Measurements from ENCODE around the gene C2orf69. TPM values are rescaled to one million over a fixed set of nuclear protein-coding genes. Genes with fewer than 3 reads are reported as not detected.

C2orf69 gene
- total and polyA plus RNA-seq, 9 donors: 4.4 to 12.6 (median 9.6) TPM

GRCh38 chr2:199901942-199902341, 9.2 kb upstream of the C2orf69 start:
- H3K4me3 ChIP-seq: no peak overlapping the region
- intact Hi-C loops (cut with DNase I): no loop called here
- no peak overlapping the region for H3K27ac ChIP-seq
- no peaks in the 10 kb centered on the region for H3K4me1 ChIP-seq (ENCODE audit: insufficient read depth)
- TF ChIP-seq EP300 (IDR thresholded peaks at IDR 0.05): no peak
- TF ChIP-seq, protein P1, sequence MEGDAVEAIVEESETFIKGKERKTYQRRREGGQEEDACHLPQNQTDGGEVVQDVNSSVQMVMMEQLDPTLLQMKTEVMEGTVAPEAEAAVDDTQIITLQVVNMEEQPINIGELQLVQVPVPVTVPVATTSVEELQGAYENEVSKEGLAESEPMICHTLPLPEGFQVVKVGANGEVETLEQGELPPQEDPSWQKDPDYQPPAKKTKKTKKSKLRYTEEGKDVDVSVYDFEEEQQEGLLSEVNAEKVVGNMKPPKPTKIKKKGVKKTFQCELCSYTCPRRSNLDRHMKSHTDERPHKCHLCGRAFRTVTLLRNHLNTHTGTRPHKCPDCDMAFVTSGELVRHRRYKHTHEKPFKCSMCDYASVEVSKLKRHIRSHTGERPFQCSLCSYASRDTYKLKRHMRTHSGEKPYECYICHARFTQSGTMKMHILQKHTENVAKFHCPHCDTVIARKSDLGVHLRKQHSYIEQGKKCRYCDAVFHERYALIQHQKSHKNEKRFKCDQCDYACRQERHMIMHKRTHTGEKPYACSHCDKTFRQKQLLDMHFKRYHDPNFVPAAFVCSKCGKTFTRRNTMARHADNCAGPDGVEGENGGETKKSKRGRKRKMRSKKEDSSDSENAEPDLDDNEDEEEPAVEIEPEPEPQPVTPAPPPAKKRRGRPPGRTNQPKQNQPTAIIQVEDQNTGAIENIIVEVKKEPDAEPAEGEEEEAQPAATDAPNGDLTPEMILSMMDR (IDR thresholded peaks at IDR 0.05): no peak
- no peak for TF ChIP-seq POLR2A (IDR thresholded peaks at IDR 0.05)
- no peaks in the 10 kb centered on the region for H3K9me3 ChIP-seq
- DNase-seq: no peak
- no peaks in the 10 kb centered on the region for H3K36me3 ChIP-seq
- no peaks in the 10 kb centered on the region for H3K27me3 ChIP-seq
- WGBS, 3 donors: 84 to 88% (median 87%) methylated on average over 4 of the region's 4 CpGs

DNA sequence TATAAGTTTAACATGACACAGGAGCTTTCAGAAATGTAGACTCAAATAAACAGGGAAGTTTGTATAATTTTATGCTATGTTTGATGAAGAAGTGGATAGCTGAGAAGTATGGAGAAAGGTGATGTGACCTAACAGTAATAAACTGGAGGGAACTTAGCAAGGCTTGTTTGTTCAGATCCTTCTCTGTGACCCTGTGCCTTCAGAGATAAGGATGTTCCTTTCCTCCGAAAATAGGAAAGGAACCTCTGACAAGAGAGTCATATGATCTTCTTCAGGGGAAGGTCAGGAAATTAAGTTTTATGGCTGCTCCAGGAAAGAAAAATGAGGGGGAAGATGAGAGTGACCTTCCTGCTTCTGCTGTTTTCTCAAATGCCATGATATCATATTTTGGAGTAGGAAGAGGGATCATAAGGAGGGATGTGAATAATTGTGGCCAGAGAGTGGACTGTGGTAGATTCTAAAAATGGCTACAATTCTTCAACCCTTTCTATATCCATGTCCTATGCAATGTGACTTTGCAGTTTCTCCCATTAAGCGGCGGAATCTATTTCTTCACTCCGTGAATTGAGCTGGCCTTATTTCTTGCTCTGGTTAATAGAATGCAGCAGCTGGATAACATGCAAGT, 8.5 kb upstream of the C2orf69 start:
- no peaks in the 10 kb centered on the region for H3K4me1 ChIP-seq (ENCODE audit: insufficient read depth)
- no peaks in the 10 kb centered on the region for H3K27me3 ChIP-seq
- H3K9me3 ChIP-seq: no peaks in the 10 kb centered on the region
- H3K36me3 ChIP-seq: no peaks in the 10 kb centered on the region
- TF ChIP-seq, protein P1 (IDR thresholded peaks at IDR 0.05): no peak
- TF ChIP-seq EP300 (IDR thresholded peaks at IDR 0.05) (no peak), POLR2A (IDR thresholded peaks at IDR 0.05) (no peak)
- 75 to 80% (median 76%) methylated on average over 4 of the region's 4 CpGs for WGBS, 3 donors
- no peak overlapping the region for H3K27ac ChIP-seq
- intact Hi-C loops (cut with DNase I): no loop called here
- no peak for DNase-seq
- no peak overlapping the region for H3K4me3 ChIP-seq

DNA sequence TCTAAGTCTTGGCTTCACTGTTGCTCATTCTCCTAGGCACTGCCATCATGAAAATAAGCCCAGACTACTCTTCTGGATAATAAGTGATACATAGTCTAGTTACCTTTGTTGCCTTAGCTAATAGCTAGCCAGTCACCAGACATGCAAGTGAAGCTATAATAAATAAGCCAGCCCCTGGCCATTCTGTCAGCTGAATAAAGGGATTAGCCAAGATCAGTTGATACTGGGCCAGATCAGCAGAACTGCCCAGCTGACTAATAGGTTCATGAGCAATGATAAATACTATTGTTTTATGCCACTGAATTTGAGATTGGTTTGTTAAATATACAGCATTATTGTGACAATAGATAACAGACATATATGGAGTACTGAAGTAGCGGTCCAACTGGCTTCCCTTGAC, 8.0 kb upstream of the C2orf69 start:
- intact Hi-C loops (cut with DNase I): no loop called here
- H3K27me3 ChIP-seq: no peaks in the 10 kb centered on the region
- H3K9me3 ChIP-seq: no peaks in the 10 kb centered on the region
- TF ChIP-seq, protein P1 (IDR thresholded peaks at IDR 0.05): no peak
- TF ChIP-seq POLR2A (IDR thresholded peaks at IDR 0.05) (no peak), EP300 (IDR thresholded peaks at IDR 0.05) (no peak)
- H3K27ac ChIP-seq: no peak overlapping the region
- no peak overlapping the region for H3K4me3 ChIP-seq
- H3K36me3 ChIP-seq: no peaks in the 10 kb centered on the region
- H3K4me1 ChIP-seq (ENCODE audit: insufficient read depth): no peaks in the 10 kb centered on the region
- DNase-seq: no peak
- WGBS, 3 donors: 90 to 97% (median 96%) methylated on average over 1 of the region's 1 CpG

DNA sequence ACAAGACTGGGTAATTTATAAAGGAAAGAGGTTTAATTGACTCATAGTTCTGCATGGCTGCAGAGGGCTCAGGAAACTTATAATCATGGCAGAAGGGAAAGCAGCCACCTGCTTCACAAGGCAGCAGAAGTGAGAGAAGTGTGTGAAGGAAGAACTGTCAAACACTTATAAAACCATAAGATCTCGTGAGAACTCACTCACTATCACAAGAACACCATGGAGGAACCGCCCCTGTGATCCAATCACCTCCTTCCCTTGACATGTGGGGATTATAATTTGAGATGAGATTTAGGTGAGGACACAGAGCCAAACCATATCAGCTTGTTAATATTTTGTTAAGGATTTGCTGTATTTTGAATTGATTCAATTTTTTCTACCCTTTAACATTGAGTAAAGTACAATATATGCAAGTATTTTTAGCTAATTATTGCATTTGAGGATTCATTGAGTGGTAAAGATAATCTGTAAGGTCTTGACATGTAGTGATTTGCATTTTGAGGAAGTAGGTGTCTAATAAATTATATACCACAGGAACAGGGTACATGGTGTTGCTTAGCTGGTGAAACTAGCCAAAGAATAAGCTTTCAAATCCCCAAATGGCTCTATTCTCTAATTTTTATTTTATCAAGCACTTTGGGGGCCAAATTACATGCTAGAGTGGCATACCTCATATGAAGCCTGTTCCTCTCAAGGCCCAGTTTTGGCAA, 3.9 kb upstream of the C2orf69 start:
- Histone ChIP-seq H3K4me1 (ENCODE audit: insufficient read depth) (no peaks in the 10 kb centered on the region), H3K27me3 (no peaks in the 10 kb centered on the region), H3K27ac (no peak overlapping the region), H3K9me3 (no peaks in the 10 kb centered on the region), H3K36me3 (no peaks in the 10 kb centered on the region), H3K4me3 (no peak overlapping the region)
- DNase-seq: no peak
- WGBS, 3 donors: 76 to 85% (median 82%) methylated on average over 2 of the region's 2 CpGs
- TF ChIP-seq, protein P1 (IDR thresholded peaks at IDR 0.05): no peak
- TF ChIP-seq EP300 (IDR thresholded peaks at IDR 0.05): no peak
- TF ChIP-seq POLR2A (IDR thresholded peaks at IDR 0.05): no peak
- intact Hi-C loops (cut with DNase I): no loop called here

Measured in ovary (tissue), 9 donors.